GM19324 (cell line): ENCODE data around the gene CHRNA4.

Source experiments
- ATAC-seq: cut with Tn5 transposase; IDR thresholded peaks from one replicate; pipeline ENCODE4 v1.9.1; 2021; ENCODE audit warnings: mild to moderate bottlenecking, moderate library complexity; ENCODE audit not compliant: unreplicated experiment, low FRiP score

CHRNA4 gene

GRCh38 chr20:63360850-63361518, at the start of gene CHRNA4:
Gene CHRNA4 (minus strand): TSS chr20:63361349. CDS start chr20:63361165, 184 bp downstream.
- no peak for ATAC-seq

- ATAC-seq = no peak
Measured at GRCh38 chr20:63409834-63410435, 48.8 kb upstream of the CHRNA4 start.

DNA sequence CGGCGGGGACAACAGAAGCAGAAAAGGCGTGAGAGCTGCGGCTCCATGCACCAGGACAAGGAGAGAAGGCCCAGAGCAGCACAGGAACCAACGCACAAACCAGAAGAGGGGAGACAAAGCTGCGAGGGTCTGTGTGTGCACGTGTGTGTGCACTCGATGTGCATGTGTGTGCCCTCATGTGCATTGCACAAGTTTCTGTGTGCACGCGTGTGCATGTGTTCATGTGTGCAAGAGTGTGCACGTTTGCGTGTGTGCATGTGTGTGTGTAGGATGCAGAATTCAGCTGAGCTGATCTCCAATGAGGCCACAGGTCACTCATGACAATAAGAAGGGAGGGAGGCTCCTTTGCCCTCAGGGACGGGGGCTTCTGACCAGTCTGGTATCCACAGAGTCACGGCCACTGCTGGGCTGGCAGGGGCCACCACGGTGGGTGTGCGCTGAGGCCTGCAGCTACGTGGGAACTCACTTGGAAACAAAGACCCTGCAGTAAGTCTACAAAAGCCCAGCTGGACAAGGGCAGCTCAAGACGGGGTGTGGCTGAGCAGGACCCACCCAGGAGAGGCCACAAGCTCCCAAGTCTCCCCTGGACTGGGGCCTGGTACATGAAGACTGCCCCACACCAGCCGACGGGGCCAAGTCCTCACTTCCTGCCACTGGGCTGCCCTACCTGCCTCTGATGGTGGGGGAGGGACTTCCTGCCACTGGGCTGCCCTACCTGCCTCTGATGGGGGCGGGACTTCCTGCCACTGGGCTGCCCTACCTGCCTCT, 48.1 kb upstream of the CHRNA4 start:
- ATAC-seq = no peak

GRCh38 chr20:63408684-63409046, 47.5 kb upstream of the CHRNA4 start:
- ATAC-seq = no peak

- no peak for ATAC-seq
Measured at GRCh38 chr20:63407928-63408683, 47.0 kb upstream of the CHRNA4 start.

DNA sequence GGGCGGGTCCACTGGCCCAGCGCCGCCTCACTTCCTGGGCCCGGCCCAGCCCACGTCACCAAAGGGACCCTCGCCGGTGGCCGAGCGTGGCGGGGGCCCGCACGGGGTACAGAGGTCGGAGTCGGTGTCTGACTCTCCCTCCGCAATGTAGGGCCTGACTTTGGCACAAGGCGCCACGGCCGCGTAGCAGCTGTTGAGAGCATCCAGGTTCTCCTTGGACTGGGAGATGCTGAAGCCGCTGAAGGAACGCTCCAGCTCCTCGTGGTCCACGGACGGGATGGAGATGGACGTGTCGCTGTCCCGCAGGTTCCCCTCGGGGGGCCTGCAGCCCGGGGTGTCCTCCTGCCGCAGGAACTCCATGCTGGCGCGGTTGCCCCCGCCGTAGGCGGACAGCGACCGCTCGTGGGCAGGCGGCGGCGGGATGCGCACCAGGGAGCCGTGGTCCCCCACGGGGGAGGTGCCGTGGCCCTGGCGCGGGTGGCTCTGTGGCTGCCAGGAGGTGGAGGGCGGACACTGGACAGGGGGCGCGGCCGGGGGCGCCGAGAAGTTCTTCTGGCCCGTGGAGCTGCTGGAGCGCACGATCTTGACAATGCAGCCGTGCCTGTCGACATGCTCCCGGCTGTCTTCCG, 45.6 kb upstream of the CHRNA4 start:
- no peak for ATAC-seq

- no peak for ATAC-seq
Measured at GRCh38 chr20:63406011-63406410, 44.9 kb upstream of the CHRNA4 start.

DNA sequence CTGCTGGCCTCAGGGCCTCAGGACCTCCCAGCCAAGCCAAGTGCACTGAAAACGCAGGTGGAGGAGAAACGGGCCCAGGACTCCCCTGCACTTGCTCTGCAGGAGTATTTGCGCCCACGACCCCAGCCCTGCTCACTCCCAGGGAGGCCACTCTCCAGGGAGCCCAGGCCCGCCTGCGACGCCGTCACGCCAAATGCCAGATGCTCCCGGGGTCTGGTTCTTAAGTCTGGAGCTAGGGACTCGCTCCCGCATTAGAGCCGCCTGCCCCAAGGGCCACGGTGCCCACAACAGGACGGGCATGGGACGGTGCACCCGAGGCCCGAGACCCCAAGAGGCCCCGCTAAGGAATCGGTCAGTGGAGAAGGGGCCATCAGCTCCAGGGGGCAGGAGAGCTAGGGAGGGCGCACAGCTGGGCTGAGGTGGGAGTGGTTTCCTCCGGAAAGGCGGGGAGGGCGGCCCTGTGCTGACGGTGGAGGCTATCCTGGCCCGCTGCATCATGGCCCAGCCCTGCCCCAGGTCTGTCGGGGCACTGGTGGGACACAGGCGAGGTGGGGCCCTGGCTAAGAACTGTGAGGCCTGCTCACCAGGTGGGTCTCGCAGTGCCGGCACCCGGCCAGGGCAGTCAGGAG, 44.1 kb upstream of the CHRNA4 start:
- no peak for ATAC-seq

- ATAC-seq = no peak
Measured at GRCh38 chr20:63404129-63405085, 43.3 kb upstream of the CHRNA4 start.

DNA sequence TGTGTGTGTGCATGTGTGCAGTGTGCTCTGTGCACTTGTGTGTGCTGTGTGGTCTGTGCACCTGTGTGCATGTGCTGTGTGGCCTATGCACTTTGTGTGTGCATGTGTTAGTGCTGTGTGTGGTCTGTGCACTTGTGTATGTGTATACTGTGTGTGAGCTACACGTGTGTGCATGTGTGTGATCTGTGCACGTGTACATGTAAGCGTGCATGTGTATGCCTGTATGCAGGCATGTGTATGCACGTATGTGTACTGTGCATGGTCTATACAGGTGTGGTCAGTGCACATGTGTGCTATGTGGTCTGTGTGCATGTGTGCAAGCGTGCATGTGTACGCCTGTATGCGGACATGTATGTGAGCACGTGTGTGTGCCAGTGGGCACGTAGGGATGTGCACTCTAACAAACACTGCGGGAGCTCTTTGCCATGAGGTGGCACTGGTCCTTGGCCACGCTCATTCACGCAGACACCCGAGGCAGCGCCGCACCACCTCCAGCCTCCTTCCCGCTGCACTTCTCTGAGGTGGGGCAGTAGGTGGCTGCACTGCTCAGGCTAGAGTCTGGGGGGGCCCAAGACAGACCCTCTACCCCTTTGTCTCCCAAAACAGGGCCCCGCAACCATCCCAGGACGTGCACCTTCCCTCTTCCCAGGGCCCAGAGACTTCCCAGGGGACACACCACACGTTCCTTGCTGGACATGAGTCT, 42.4 kb upstream of the CHRNA4 start:
- no peak for ATAC-seq

- ATAC-seq = no peak
Measured at GRCh38 chr20:63402860-63403220, 41.7 kb upstream of the CHRNA4 start.

- no peak for ATAC-seq
Measured at GRCh38 chr20:63402181-63402859, 41.2 kb upstream of the CHRNA4 start.

DNA sequence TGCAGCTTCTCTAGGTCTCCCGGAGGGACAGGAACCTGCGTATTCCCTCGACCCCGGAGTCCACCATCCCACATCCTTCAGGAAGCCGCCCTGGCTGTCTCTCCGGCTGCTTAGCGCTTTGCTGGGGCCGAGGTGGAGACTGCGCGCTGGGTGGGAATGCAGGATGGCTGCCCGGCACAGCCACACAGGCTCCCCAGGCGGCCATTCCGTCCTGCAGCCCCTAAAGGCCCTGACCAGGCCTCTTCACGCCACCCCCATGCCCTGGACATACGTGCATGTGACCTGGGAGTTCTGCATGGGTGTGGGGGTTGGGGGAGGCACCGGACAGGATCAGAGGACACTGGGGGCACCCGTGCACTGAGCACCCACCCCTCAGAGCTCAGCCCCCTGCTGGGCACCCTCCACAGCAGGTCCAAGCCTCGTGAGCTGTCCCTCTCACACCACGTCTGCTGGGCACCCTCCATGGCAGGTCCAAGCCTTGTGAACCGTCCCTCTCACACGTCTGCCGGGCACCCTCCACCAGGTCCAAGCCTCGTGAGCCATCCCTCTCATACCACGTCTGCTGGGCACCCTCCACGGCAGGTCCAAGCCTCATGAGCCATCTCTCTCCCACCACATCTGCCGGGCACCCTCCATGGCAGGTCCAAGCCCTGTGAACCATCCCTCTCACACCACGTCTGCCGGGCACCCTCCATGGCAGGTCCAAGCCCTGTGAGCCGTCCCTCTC, 40.4 kb upstream of the CHRNA4 start:
- ATAC-seq = no peak

- ATAC-seq = no peak
Measured at GRCh38 chr20:63400486-63401210, 39.5 kb upstream of the CHRNA4 start.

DNA sequence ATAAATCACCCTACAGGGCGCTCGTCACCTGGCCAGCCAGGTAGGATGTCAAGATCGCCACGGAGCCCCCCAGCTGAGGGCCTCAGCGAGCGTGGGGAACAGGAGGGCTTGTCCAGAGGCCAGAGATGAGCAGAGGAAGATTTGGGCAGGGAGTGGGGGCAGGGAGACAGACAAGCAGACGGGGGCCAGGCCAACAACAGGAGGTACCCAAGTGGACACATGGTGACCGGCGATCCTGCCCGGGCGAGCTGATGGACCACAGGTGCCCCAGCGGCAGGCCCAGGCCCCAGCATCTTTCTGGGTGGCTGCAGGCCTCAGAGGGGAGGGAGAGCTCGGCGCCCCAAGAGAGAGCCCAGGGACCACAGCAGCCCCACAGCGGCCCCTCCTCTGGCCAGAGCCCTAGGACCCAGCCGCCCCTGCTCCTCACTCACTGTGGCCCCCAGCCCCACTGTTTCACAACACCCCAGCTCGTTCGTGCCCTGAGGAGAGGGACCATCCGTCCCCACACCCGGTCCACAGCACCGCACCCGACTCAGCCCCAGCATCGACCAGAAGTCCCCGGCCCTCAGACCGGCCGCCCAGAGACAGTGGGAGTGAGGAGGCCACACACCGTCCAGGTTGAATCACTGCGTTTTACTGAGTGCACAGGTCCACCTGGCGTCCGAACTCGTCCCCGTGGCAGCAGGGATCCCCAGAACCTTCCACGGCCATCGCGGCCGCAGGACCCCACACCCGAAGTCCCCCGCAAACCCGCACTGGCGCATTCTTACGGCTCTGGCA, 38.6 kb upstream of the CHRNA4 start:
- ATAC-seq = no peak
